GM21381 (cell line): ENCODE results near the gene RNF31.

Experiments used
- ATAC-seq: cut with Tn5 transposase; IDR thresholded peaks from one replicate; pipeline ENCODE4 v1.9.1; 2021; ENCODE audit warnings: mild to moderate bottlenecking, moderate library complexity; ENCODE audit not compliant: unreplicated experiment

Gene RNF31

GRCh38 chr14:24116128-24116814 is 31.0 kb upstream of the RNF31 start:
- ATAC-seq = no peak

GRCh38 chr14:24117179-24117578 is 30.1 kb upstream of the RNF31 start:
- no peak for ATAC-seq

- ATAC-seq = no peak
Measured at GRCh38 chr14:24119691-24120090, 27.6 kb upstream of the RNF31 start.

- no peak for ATAC-seq
Measured at GRCh38 chr14:24121210-24121609, 26.1 kb upstream of the RNF31 start.

- no peak for ATAC-seq
Measured at GRCh38 chr14:24122416-24122815, 24.9 kb upstream of the RNF31 start.

GRCh38 chr14:24122898-24123297 is 24.4 kb upstream of the RNF31 start:
- no peak for ATAC-seq

- ATAC-seq = no peak
Measured at GRCh38 chr14:24123424-24124417, 23.6 kb upstream of the RNF31 start.

- no peak for ATAC-seq
Measured at GRCh38 chr14:24126939-24127338, 20.4 kb upstream of the RNF31 start.

- ATAC-seq = no peak
Measured at GRCh38 chr14:24127673-24128072, 19.6 kb upstream of the RNF31 start.

- ATAC-seq = no peak
Measured at GRCh38 chr14:24129410-24129998, 17.8 kb upstream of the RNF31 start.

GRCh38 chr14:24130380-24130716 is 16.9 kb upstream of the RNF31 start, which contains the start of gene FITM1:
Gene FITM1, plus strand, starts transcription at chr14:24130659. Its CDS starts 905 bp downstream, at chr14:24131564.
- ATAC-seq = no peak

GRCh38 chr14:24130717-24131548 is 16.4 kb upstream of the RNF31 start:
- ATAC-seq = no peak

- ATAC-seq = no peak
Measured at GRCh38 chr14:24131549-24131966, 15.7 kb upstream of the RNF31 start.

- no peak for ATAC-seq
Measured at GRCh38 chr14:24132061-24132685, 15.1 kb upstream of the RNF31 start.

- no peak for ATAC-seq
Measured at GRCh38 chr14:24132976-24133375, 14.3 kb upstream of the RNF31 start.

GRCh38 chr14:24133735-24134134 is 13.6 kb upstream of the RNF31 start:
- no peak for ATAC-seq

GRCh38 chr14:24135584-24135833 is 11.8 kb upstream of the RNF31 start:
- peak; percentile 1 for ATAC-seq

- ATAC-seq = peak; percentile 78
Measured at GRCh38 chr14:24135834-24136683, 11.2 kb upstream of the RNF31 start, which contains the start of gene PSME1. Gene PSME1, plus strand, starts transcription at chr14:24136194. Its CDS starts 69 bp downstream, at chr14:24136263.

- no peak for ATAC-seq
Measured at GRCh38 chr14:24136684-24137528, 10.4 kb upstream of the RNF31 start.
